HepG2 (cell line): ENCODE results near the gene ZBTB7C. TPM values are rescaled to one million over a fixed set of nuclear protein-coding genes. Genes with fewer than 3 reads are reported as not detected.

Experiments used
- ATAC-seq: fragments of 200-7000 bp; cut with Tn5 transposase; 3 replicates; pipeline ENCODE4 v1.9.1; 2020; ENCODE audit warnings: mild to moderate bottlenecking, moderate library complexity
- BruUV-seq: library from RNA; stranded (reverse); fragments of 400-500 nt; replicated peaks from 2 replicates; lab custom pipeline; 2021; lab: Mats Ljungman, UMichigan
- CTCF ChIA-PET: fragments of 300-600 bp; formaldehyde crosslinking; extraction: SDS; loops from one replicate; lab custom pipeline; 2021; ENCODE audit warnings: low total read pairs, inconsistent platforms, low intra/inter-chr PET ratio; lab: Yijun Ruan, JAX
- POLR2A ChIA-PET: fragments of 350-600 bp; sonication (Branson Sonifier 250); formaldehyde crosslinking; loops from one replicate; lab custom pipeline; 2020; ENCODE audit warnings: antibody characterized with exemption, inconsistent platforms; lab: Yijun Ruan, JAX
- DNase-seq: peaks from one replicate; pipeline ENCODE4 v3.0.0-alpha.2; 2015; ENCODE audit warnings: low spot score
- FAIRE-seq: peaks from 3 replicates; lab custom pipeline; 2011; peaks lifted over from hg19 to GRCh38; lab: Jason Lieb, UNC
- H2AFZ ChIP-seq: one replicate; pipeline ENCODE4 v1.6.1; 2011; ENCODE audit warnings: low read length, inconsistent platforms
- H3K27ac ChIP-seq: fragments of 300-600 bp; 3 replicates; pipeline ENCODE4 v1.8.0; 2011; ENCODE audit warnings: mixed run types, mild to moderate bottlenecking, mixed read lengths, low read length, inconsistent platforms; ENCODE audit not compliant: insufficient read depth; ENCODE audit errors: extremely low read length
- H3K27me3 ChIP-seq, 2 experiments: fragments of 200-600 bp in 1 of 2; 2 replicates in 1 of 2; 3 replicates in 1 of 2; pipeline versions ENCODE4 v1.6.0 to v1.8.0; 2011; ENCODE audit warnings: low read length in 2 of 2, mild to moderate bottlenecking in 2 of 2, moderate library complexity in 2 of 2, inconsistent platforms in 1 of 2; ENCODE audit not compliant: insufficient read depth in 2 of 2, control insufficient read depth in 1 of 2
- H3K36me3 ChIP-seq, 2 experiments: fragments of 200-600 bp in 1 of 2; replicated peaks in 1 of 2; 2 replicates in 1 of 2; 3 replicates in 1 of 2; pipeline versions ENCODE4 v1.5.1 to v1.8.0; 2011; ENCODE audit warnings: low read length in 2 of 2, inconsistent platforms in 1 of 2; ENCODE audit not compliant: insufficient read depth in 2 of 2, control insufficient read depth in 1 of 2
- H3K4me1 ChIP-seq: 2 replicates; pipeline ENCODE4 v1.5.1; 2012; ENCODE audit warnings: low read length, inconsistent platforms; ENCODE audit not compliant: insufficient read depth
- H3K4me2 ChIP-seq: 2 replicates; pipeline ENCODE4 v1.6.0; 2011; ENCODE audit warnings: low read depth, low read length, inconsistent platforms
- H3K4me3 ChIP-seq, 3 experiments: fragments of 200-600 bp in 1 of 3; sonication (generic), shearing (Covaris generic) in 1 of 3; replicated peaks in 1 of 3; 2 replicates each; pipeline ENCODE4 v1.5.1; 2011 to 2016; ENCODE audit warnings: low read length in 3 of 3, inconsistent platforms in 2 of 3, low read depth in 2 of 3, mild to moderate bottlenecking in 2 of 3, control low read depth in 1 of 3, mixed read lengths in 1 of 3; ENCODE audit not compliant: insufficient read depth in 1 of 3
- H3K79me2 ChIP-seq: one replicate; pipeline ENCODE4 v1.6.1; 2011; ENCODE audit warnings: low read length, inconsistent platforms; ENCODE audit not compliant: insufficient read depth
- H3K9ac ChIP-seq: 2 replicates; pipeline ENCODE4 v1.6.0; 2011; ENCODE audit warnings: mild to moderate bottlenecking, low read depth, low read length, inconsistent platforms; ENCODE audit not compliant: insufficient read depth
- H3K9me3 ChIP-seq: 2 replicates; pipeline ENCODE4 v1.5.1; 2012; ENCODE audit warnings: mild to moderate bottlenecking, low read length
- H4K20me1 ChIP-seq: 2 replicates; pipeline ENCODE4 v1.6.0; 2011; ENCODE audit warnings: inconsistent platforms, mild to moderate bottlenecking, low read length, moderate library complexity; ENCODE audit not compliant: insufficient read depth
- HNF4A ChIP-seq: sonication (generic); formaldehyde crosslinking; IDR thresholded peaks from 2 replicates; pipeline ENCODE4 v1.4.0; 2020; ENCODE audit warnings: missing genetic modification reagents
- IKZF4 ChIP-seq: sonication (generic); formaldehyde crosslinking; IDR thresholded peaks from 2 replicates; pipeline ENCODE4 v1.5.1; 2020; ENCODE audit warnings: borderline replicate concordance, mild to moderate bottlenecking, low read depth, missing genetic modification reagents; ENCODE audit errors: not compliant biosample characterization
- ZNF503 ChIP-seq: sonication (generic); formaldehyde crosslinking; IDR thresholded peaks from 2 replicates; pipeline ENCODE4 v1.4.0; 2020; ENCODE audit warnings: missing genetic modification reagents
- ZNF878 ChIP-seq: sonication (generic); formaldehyde crosslinking; IDR thresholded peaks from 2 replicates; pipeline ENCODE4 v1.8.1; 2023; ENCODE audit warnings: mild to moderate bottlenecking, missing genetic modification reagents, moderate library complexity
- WGBS: methylation state at CpG from one replicate; pipeline ENCODE4 v1.1.6; 2017; ENCODE audit warnings: low lambda C conversion rate; 5-methylcytosine and 5-hydroxymethylcytosine counted together
- in situ Hi-C: cut with HindIII; loops from 2 replicates; pipeline ENCODE4 v1.10.0; 2017; ENCODE audit warnings: low pct_unique_long_range_greater_than_20kb; ENCODE audit not compliant: extremely low pct_ligation_motif_present
- intact Hi-C: fragments of 100-400 bp; cut with micrococcal nuclease; formaldehyde crosslinking; loops from one replicate; pipeline ENCODE4 v1.10.0; 2022; ENCODE audit not compliant: unreplicated experiment
- polyA plus RNA-seq, 8 experiments: library from polyadenylated mRNA; depleted of rRNA in 3 of 8; stranded (reverse) in 7 of 8; unstranded in 1 of 8; fragments of >200 nt; fragmentation: Illumina TruSeq in 4 of 8; extraction: Trizol in 4 of 8; gene quantifications; 2 replicates each; pipeline versions ENCODE4 v1.2.1 to v1.2.3, GENCODE V29; 2011 to 2016; ENCODE audit warnings: low read depth in 4 of 8, missing spikeins in 1 of 8, mixed read lengths in 1 of 8; ENCODE audit not compliant: insufficient read depth in 1 of 8
- total RNA-seq, 5 experiments: library from RNA; depleted of rRNA; stranded (reverse); fragments of >200 nt; fragmentation: Illumina TruSeq; extraction: Trizol; gene quantifications; 2 replicates each; pipeline ENCODE4 v1.2.3, GENCODE V29; 2016; ENCODE audit warnings: low read depth in 1 of 5

Gene ZBTB7C
- total and polyA plus RNA-seq, 2 of the 13 experiments (the other 11 are each of a cell fraction or from before 2014, with no cell fraction given), result 0.01 to 0.04 TPM

- ChIA-PET POLR2A (no interaction called here), CTCF (no interaction called here)
- H3K27ac ChIP-seq, result no peak overlapping the region
- no peak overlapping the region for H3K9ac ChIP-seq
- ATAC-seq, result peak; percentile 45
- H3K4me2 ChIP-seq, result no peak overlapping the region
- no peak overlapping the region for H3K4me3 ChIP-seq
- WGBS, result 29% methylated on average over 8 of the region's 13 CpGs
- H3K9me3 ChIP-seq, result no peaks in the 10 kb centered on the region
- H2AFZ ChIP-seq, result no peak overlapping the region
- no TSS peak for BruUV-seq
- DNase-seq, result no peak
- TF ChIP-seq ZNF878 (CRISPR knock-in tag), result no peak
- TF ChIP-seq HNF4A (CRISPR knock-in tag), result peak; percentile 32; the same call in 1 of the 2 replicates
- no peaks in the 10 kb centered on the region for H3K36me3 ChIP-seq
- intact Hi-C loops, result no loop called here
- H3K79me2 ChIP-seq, result no peaks in the 10 kb centered on the region
- no peak for FAIRE-seq
- H3K4me1 ChIP-seq, result no peaks in the 10 kb centered on the region
- H3K27me3 ChIP-seq, result no peaks in the 10 kb centered on the region
- H4K20me1 ChIP-seq, result no peaks in the 10 kb centered on the region
- in situ Hi-C loops, result no loop called here
Observed at GRCh38 chr18:48084041-48084757, 325.0 kb downstream of the ZBTB7C start.

GRCh38 chr18:48080546-48080945, 328.6 kb downstream of the ZBTB7C start:
- POLR2A ChIA-PET, result no interaction called here
- ATAC-seq (no peak), DNase-seq (no peak), FAIRE-seq (no peak)
- Histone ChIP-seq H2AFZ (no peak overlapping the region), H3K36me3 (no peaks in the 10 kb centered on the region), H3K79me2 (no peaks in the 10 kb centered on the region), H3K4me1 (no peaks in the 10 kb centered on the region), H3K9ac (no peak overlapping the region), H3K27ac (no peak overlapping the region), H3K9me3 (no peaks in the 10 kb centered on the region), H3K4me2 (no peak overlapping the region), H4K20me1 (no peaks in the 10 kb centered on the region), H3K27me3 (peaks cover 1 to 5% of the 10 kb centered on the region in 2 experiments; a peak in 2 of 5 replicates), H3K4me3 (no peak overlapping the region)
- intact Hi-C loops, result no loop called here
- no TSS peak for BruUV-seq
- in situ Hi-C loops, result no loop called here
- CTCF ChIA-PET, result no interaction called here
- TF ChIP-seq ZNF503 (CRISPR knock-in tag) (no peak), IKZF4 (CRISPR knock-in tag) (no peak)
- WGBS, result 3% methylated on average over 4 of the region's 4 CpGs
